Stimulated activated CD8-positive, alpha-beta memory T cell treated with anti-CD3 and anti-CD28 coated beads, Interleukin-4, amount 100 ng/mL, for 48 hours (primary cell): ENCODE data around the gene CLCN1.

Experiments
- DNase-seq: peaks from one replicate; pipeline ENCODE4 v3.0.0-alpha.2; 2020

CLCN1 gene

DNA sequence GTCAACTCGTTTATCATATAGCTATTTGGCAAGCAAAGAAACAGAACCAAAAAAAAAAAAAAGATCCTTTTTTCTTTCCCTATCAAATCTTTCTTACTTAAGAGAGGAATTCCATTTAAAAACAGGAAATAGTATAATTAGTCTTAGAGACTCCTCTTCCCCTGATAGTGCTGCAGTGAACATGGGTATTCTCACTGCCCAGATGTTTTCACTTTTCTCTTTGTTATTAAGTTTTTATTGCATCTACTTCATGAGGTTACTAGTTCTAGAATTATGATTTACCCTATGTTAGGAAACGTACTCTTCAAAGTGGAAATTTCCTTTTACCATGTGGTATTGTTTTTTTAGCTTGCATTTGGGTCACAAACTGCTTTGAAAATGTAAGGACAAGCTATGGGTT, 19.2 kb upstream of the CLCN1 start:
- DNase-seq, result no peak

DNA sequence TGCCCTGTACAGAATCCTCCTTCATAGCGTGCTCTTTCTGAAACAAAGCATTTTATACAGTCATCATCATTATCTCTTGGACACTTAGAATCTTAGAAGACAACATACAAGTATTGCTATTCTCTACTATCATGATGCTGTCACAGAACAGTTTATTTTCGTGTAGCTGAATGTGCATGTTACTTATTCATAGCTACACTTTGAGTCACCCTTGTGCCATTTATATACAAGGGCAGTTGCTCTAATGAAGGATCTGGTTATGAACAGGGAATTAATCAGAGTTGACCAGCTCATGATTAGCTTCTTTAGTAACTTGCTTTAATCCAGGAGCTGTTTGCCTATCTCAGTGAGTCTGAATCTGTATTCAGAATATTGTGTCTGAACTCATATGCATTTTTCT, 16.6 kb upstream of the CLCN1 start:
- no peak for DNase-seq

DNA sequence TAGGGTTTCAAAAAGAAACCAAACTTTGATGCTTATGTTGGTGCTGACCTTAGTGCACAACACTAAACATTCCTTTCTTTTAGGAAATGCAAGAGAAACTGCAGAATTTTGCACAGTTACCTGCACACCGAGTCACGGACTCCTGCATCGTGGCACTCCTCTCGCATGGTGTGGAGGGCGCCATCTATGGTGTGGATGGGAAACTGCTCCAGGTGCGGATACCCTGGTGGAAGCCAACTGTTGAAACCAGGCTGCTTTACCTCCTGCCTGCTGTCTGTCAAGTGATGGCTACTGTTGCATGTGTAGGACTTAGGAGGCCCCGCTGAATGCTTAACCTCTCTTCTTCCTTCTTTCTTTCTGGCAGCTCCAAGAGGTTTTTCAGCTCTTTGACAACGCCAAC, 16.1 kb upstream of the CLCN1 start:
- peak; percentile 68 for DNase-seq

DNA sequence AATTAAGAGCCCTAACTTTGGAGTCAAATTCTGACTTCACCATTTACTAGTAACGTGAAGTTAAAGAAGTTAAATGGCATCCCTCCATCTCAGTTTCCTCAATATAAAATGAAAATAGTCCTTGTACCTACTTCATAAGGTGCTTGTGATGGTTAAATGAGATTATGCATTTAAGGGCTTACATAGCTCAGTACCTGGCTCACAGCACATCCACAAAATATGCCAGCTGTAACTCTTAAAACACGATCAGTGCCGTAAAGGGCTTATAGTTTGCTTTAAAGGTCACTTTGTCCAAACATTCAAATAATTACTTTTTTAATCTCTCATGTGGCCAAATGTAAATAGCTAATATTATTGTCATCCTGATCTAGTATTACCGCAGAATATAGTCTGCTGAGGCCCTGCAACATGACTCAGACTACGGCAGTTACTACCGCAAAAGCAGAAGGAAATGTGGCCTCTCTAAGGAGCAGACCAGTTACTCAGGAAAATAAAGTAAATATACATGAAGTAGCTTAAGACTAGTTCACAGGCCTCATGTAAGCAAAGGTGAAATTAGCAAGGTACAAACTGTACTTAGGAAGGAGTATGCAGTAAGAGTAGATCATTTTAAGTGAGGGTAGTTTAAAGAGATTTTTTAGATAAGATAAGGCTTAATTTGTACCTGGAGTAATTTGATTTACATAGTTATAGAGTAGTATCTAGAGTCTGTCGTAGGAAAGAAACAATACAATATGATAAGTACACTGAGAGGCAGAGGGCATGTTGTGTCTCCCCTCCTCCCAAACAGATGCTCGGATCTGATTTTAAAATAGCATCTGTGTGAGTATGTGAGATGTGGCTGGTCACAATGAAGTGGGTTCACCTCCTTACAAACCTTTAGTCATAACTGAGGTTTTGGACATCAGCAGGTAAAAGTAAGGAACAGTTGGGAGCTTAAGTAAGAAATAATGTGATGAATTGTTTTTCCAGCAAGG, 14.7 kb upstream of the CLCN1 start:
- DNase-seq, result no peak

DNA sequence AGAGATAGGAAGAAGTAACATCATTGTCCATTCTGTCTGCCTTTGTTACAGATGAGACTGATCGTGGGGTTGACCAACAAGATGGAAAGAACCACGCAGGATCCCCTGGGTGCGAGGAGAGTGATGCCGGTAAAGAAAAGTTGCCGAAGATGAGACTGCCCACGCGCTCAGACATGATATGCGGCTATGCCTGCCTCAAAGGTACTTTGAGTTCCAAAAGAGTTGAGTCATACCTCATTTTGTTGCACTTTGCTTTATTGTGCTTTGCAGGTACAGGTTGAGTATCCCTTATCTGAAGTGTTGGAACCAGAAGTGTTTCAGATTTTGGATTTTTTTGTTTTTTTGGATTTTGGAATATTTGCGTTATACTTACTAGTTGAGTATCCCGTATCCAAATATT, 12.2 kb upstream of the CLCN1 start:
- no peak for DNase-seq

DNA sequence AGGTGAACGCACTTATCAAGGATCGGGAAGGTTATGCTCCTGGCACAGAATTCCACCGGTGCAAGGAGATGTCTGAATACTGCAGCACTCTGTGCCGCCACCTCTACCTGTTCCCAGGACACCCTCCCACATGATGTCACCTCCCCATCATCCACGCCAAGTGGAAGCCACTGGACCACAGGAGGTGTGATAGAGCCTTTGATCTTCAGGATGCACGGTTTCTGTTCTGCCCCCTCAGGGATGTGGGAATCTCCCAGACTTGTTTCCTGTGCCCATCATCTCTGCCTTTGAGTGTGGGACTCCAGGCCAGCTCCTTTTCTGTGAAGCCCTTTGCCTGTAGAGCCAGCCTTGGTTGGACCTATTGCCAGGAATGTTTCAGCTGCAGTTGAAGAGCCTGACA, 11.0 kb upstream of the CLCN1 start:
- no peak for DNase-seq

DNA sequence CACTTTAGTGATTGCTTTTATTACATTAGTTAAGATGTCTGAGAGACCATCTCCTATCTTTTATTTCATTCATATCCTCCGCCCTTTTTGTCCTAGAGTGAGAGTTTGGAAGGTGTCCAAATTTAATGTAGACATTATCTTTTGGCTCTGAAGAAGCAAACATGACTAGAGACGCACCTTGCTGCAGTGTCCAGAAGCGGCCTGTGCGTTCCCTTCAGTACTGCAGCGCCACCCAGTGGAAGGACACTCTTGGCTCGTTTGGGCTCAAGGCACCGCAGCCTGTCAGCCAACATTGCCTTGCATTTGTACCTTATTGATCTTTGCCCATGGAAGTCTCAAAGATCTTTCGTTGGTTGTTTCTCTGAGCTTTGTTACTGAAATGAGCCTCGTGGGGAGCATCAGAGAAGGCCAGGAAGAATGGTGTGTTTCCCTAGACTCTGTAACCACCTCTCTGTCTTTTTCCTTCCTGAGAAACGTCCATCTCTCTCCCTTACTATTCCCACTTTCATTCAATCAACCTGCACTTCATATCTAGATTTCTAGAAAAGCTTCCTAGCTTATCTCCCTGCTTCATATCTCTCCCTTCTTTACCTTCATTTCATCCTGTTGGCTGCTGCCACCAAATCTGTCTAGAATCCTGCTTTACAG, 10.4 kb upstream of the CLCN1 start:
- DNase-seq, result peak; percentile 88

DNA sequence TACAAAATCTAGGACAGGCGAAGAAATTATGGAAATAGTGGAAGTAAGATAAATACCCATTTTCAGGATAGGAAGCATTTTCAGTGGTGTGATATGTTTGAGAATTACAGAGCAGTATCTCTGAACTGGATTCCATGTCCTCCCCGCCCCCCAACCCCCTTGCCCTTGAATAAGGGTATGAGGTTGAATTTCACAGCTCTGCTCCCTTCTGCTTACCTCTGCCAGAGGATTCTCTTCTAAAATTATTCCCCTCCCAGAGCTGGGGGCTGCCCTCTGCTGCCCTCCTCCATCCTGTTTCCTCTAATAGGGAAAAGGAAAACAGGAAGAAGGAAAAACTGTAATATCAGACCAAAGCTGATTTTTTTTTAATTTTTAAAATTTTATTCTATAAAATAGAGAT, 7.3 kb upstream of the CLCN1 start:
- no peak for DNase-seq

DNA sequence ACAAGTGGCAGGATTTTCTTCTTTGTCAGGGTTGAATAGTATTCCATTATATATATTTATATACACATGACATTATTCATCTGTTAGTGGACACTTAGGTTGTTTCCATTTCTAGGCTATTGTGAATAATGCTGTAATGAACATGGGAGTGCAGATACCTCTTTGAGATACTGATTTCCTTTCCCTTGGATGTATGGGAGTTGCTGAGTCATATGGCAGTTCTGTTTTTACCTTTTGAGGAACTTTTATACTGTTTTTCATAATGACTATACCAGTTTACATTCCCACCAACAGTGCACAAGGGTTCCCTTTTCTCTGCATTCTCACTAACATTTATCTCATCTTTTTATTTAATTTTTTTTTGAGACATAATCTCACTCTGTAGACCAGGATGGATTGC, 1.8 kb upstream of the CLCN1 start:
- no peak for DNase-seq

DNA sequence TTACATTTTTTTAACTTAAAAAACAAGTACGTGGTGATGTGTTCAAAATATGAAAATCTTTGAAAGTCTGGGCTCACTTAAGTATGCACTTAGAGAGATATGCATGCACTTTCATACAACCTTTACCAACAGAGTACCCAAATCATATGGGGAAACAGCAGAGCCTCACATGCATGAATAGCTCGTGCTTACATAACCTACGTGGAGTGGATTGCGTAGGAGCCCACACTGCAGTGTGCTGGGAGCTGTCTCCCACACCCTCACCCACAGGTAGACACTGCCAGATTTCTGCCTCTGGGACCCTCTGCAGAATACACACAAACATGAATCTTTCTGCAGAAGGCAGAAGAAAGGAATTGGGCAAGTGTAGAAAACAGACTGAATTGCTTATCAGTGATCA, 581 bp downstream of the CLCN1 start:
- DNase-seq, result no peak

DNA sequence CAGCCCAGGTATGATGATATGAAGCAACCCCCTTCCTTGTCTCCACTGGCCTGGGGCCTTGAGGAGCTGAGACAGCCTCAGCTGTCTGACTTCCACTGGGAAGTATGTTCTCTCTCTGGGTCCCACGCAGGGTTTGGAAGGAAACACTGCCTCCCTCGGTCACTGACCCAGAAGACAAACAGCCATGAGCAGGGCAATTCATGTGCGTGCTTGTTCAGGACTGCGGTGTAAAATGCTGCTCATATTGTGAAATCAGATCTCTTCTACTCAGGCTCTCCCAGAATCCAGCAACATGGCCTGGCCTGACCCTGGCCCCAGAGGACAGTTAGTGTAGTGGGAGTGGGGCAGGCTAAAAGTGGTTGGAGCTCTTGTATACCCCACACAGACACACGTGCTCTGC, 2.8 kb downstream of the CLCN1 start:
- no peak for DNase-seq

DNA sequence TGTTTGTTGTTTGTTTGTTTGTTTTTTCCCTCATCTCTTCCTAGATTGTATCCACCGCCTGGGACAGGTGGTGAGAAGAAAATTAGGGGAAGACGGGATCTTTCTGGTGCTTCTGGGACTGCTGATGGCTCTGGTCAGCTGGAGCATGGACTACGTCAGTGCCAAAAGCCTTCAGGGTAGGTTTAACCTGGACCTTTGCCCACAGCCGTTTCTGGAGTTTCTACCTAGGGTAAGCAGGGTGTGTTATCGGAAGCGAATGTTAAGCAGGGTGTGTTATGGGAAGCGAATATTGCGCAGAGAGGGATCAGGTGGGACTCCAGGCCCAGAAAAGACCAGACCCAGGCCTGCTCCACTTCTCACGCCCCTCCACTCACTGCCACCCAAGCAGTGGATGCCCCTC, 4.7 kb downstream of the CLCN1 start:
- DNase-seq, result no peak

DNA sequence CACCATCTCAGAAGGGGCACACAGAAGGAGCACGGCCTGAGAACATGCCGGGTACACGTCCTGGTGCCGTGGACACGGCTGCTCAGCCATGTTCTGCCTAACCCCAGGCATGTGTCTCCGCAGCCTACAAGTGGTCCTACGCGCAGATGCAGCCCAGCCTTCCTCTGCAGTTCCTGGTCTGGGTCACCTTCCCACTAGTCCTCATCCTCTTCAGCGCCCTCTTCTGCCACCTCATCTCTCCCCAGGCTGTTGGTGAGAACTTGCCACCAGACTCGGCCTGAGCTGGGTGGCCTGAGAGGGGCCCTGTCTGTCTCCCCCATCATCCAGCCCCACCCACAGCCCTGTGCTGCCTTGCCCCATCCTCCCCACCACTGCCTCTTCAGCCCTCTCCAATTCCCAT, 5.3 kb downstream of the CLCN1 start:
- DNase-seq, result no peak

DNA sequence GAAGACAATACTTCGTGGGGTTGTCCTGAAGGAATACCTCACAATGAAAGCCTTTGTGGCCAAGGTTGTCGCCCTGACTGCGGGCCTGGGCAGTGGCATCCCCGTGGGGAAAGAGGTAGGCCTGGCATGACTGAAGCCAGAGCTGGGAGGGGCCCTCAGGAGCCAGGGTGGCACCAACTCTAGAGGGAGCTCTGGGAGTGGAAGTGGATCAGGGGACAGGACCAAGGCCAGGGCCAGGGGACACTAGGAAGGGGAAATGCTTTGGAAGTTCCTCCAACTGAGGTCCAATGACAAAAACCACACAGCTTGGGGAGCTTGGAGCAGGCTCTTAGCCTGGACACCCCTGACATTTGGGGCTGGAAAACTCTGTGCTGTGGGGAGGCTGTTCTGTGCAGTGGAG, 5.8 kb downstream of the CLCN1 start:
- DNase-seq, result no peak

DNA sequence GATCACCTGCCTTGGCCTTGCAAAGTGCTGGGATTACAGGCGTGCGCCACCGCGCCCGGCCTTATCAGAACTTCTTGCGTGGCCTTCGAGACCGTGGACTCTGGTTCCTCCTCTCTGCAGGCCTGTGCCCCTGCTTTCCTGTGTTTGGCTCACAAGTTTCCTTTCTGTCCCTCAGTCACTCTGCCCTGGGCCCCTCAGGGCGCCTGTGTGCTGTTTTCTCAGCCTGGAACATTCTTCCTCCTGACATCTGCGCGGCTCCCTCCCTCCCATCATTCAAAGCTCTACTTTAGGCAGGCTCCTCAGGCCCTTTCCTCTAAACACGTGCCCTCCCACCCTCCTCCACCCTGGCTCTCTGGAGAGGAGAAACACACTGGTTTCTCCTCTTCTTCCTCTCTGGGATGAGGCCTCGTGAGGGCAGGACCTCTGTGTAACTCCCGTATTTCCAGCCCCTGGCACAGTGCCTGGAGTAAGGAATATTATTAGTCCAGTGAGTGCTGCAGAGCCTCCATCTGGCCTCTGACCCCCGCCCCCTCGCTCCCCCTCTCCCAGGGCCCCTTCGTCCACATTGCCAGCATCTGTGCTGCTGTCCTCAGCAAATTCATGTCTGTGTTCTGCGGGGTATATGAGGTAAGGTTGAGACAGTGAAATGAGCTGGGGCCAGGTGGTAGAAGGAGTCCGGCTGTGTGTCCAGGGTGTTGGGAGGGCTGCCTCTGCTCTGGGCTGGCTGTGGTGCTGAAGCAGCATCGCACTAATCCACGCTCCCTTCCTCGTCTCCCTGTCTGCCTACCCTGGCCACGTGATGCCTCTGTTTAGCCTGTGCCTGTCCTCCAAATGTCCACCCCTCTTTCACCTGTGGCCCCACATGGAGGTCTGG, 7.1 kb downstream of the CLCN1 start:
- no peak for DNase-seq

DNA sequence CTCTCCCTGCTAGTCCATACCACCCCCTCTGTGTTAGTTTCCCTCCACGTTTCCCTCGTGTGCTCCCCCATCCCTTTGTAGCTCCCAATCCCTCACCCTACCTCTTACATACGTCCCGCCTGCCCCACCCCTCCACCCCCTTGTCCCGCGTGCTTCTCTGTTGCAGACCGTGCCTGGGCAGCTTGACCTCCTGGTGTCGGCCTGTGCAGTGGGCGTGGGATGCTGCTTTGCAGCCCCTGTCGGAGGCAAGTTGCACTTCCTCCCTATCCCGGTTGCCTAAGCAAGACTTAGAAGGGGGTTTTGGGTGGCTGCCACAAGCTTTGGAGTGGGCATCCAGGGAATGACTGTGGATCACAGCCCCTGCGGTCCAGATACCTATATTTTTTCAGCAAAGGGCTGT, 7.7 kb downstream of the CLCN1 start:
- no peak for DNase-seq

DNA sequence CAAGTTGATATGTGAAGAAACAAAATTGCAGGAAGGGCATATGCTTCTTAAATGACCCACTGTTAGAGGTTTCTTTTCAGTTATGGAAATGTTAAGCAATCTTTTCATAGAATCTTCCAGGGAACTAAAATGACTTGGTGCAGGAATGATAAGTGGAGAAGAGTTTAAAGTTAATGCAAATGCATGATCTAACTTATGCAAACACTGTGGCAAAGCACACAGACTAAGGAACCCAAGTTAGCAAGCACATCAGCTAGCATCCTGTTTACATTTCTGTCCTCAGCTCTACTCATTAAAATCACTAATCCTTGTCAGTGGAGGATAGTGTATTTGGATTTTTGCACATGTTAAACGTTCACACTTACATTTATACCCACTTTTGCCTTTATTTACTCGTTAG, 9.3 kb downstream of the CLCN1 start:
- DNase-seq, result no peak

DNA sequence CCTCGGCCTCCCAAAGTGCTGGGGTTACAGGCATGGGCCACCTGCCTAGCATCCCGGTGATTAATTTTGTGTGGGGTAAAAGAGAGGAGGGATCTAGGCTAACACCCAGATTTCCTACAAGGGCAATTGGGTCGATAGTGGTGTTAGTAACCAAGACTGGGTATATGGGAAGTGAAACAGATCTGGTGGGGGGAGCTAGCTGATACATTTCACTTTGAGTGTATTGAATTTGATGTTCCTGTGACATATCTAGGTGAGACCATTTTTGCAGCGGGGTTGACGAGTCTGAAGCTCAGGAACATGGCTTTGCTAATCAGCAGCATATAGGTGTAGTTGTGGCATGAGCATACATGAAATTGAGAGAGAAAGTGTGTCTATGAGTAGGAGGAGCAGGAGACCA, 12.0 kb downstream of the CLCN1 start:
- no peak for DNase-seq

DNA sequence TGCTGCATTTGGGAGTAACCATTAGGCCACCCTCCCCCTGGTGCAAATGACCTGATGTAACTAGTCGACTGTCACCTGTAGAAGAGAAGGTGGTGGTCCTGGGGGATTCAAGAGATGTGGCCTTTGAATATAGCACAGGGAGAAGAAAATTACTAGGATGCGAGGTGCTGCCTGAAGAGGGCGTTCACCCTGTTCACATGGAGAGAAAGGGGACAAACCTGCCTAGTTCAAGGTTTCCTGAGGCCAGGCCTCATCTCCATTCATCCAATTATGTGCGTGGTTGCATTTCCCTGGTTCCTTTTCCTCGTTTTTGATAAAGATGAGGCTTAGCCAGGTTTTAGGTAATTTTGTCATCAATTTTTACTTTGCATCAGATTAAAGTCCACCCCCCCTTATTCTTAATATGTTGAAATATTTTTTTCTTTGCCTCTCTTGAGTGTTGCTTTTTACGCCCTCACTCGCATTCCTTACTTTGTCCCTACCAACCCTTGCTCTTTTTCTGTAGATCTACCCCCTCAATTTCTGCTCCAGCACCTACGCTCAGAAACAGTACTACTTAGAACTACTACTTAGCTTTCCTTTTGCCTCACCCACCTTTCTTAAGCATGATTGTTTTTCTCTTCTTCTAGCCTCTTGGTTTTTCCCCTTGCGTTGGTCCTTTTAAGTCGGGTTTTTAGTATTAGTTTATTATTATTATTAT, 13.7 kb downstream of the CLCN1 start:
- no peak for DNase-seq

DNA sequence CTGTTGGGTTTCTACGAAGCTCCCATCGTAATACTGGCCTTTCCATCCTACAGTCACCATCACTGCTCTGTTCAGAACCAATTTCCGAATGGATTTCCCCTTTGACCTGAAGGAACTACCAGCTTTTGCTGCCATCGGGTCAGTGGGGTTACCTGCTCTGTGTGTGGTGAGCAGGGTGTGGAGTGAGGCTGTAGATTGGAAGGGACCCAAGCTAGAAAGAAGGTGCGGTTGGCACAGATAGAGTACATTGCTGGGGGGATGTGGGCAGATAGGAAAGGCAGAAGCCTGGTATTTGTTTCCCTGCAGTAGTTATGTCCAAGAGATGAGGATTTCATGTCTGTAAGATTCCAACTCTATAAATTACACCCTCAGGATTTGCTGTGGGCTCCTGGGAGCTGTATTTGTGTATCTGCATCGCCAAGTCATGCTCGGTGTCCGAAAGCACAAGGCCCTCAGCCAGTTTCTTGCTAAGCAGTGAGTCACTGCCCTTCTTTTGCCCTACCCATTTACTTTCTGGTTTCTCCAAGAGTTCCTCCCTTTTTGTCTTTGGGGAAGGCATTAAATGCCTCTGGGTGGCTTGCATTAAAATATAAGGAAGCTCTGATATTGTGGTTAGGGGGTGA, 15.4 kb downstream of the CLCN1 start:
- no peak for DNase-seq

DNA sequence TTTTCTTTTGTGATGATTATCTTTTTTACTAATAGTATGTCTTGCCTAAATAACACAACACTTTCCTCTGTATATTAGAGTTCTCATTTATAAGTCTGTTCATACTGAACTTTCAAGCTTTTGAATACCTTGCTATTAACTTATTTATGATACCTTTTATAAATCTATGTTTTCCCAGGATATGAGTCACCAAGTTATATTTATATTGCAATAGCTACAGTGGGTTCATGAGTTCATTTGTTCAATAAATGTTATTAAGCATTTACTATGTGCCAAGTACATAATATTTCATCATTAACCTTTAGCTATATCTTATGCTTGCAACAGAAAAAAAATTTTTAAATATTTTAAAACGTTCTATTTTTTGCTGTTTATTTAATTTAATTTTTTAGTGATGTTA, 18.3 kb downstream of the CLCN1 start:
- no peak for DNase-seq

DNA sequence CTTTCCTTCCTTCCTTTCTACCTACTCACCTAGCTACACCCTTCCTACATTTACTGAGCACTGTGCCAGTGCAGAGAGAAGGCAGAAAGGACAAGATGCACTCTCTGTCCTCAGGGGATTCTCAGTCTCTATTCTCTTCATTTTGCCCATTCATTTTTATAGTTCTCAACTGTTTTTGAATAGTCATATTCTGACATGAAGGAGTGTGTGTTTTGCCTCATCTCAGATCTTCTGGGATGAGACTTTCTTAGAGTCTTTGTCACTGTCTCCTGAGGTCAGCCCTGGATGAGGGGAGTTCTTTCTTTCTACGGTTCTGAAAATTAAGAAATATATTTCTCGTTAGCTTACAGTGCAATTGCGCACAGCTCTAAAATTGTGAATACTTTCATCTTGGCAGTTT, 21.3 kb downstream of the CLCN1 start:
- no peak for DNase-seq
